IPS-11a (cell line): ENCODE results near the gene LCOR.

ENCODE experiments used
- H3K4me3 ChIP-seq: one replicate; pipeline ENCODE4 v1.5.1; 2013; ENCODE audit warnings: low read depth, low read length, control low read depth

LCOR gene

GRCh38 chr10:96984541-96985131 lies 152.5 kb downstream of the LCOR start:
- no peak overlapping the region for H3K4me3 ChIP-seq

GRCh38 chr10:96986200-96986856 lies 154.2 kb downstream of the LCOR start:
- no peak overlapping the region for H3K4me3 ChIP-seq

GRCh38 chr10:96987141-96987841 lies 155.2 kb downstream of the LCOR start:
- H3K4me3 ChIP-seq, result no peak overlapping the region

- no peak overlapping the region for H3K4me3 ChIP-seq
Measured at GRCh38 chr10:96987842-96988175, 155.7 kb downstream of the LCOR start.

- H3K4me3 ChIP-seq, result no peak overlapping the region
Measured at GRCh38 chr10:96988426-96988825, 156.3 kb downstream of the LCOR start.

- no peak overlapping the region for H3K4me3 ChIP-seq
Measured at GRCh38 chr10:96991313-96991841, 159.3 kb downstream of the LCOR start.

GRCh38 chr10:96992721-96993120 lies 160.6 kb downstream of the LCOR start:
- no peak overlapping the region for H3K4me3 ChIP-seq

- no peak overlapping the region for H3K4me3 ChIP-seq
Measured at GRCh38 chr10:96995851-96996250, 163.8 kb downstream of the LCOR start.

GRCh38 chr10:96996275-96996965 lies 164.3 kb downstream of the LCOR start:
- H3K4me3 ChIP-seq, result no peak overlapping the region

- no peak overlapping the region for H3K4me3 ChIP-seq
Measured at GRCh38 chr10:96998329-96998888, 166.3 kb downstream of the LCOR start.

- H3K4me3 ChIP-seq, result no peak overlapping the region
Measured at GRCh38 chr10:96999337-96999736, 167.2 kb downstream of the LCOR start.

GRCh38 chr10:96999987-97000386 lies 167.9 kb downstream of the LCOR start:
- no peak overlapping the region for H3K4me3 ChIP-seq

GRCh38 chr10:97000487-97001182 lies 168.5 kb downstream of the LCOR start:
- H3K4me3 ChIP-seq, result no peak overlapping the region

GRCh38 chr10:97001183-97001991 lies 169.3 kb downstream of the LCOR start:
- H3K4me3 ChIP-seq, result no peak overlapping the region

GRCh38 chr10:97002670-97003069 lies 170.6 kb downstream of the LCOR start:
- H3K4me3 ChIP-seq, result no peak overlapping the region

GRCh38 chr10:97003151-97003803 lies 171.2 kb downstream of the LCOR start:
- H3K4me3 ChIP-seq, result no peak overlapping the region

GRCh38 chr10:97003804-97004201 lies 171.7 kb downstream of the LCOR start:
- H3K4me3 ChIP-seq, result no peak overlapping the region

GRCh38 chr10:97004591-97004990 lies 172.5 kb downstream of the LCOR start:
- no peak overlapping the region for H3K4me3 ChIP-seq

- no peak overlapping the region for H3K4me3 ChIP-seq
Measured at GRCh38 chr10:97005349-97005748, 173.3 kb downstream of the LCOR start.
